ENCODE results near the gene COL5A3.

Gene COL5A3

GRCh38 chr19:10010939-10011338 lies 635 bp upstream of the COL5A3 start:
- no peak for DNase-seq (ENCODE audit: low spot score)

DNA sequence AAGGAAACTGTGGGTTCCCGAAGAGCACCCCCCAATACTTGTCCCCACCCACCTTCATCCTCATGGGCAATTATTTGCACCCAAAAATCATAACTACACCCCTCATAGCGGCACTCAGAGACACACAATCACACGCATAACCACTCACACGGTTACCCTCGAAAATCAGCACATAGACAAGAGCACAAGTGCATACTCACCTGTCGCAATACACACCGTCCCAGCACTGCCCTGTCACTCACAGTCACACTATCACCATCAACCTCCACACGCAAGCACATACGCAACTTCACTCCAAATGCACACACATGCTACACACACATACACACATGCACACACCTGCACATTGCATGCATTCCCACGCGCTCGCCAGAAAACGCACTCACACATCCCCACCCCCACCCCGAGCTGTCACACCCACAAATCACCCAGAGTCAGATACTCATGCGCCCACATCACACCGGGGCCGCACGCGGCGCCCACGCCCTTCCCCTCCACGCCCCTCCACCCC lies 535 bp downstream of the COL5A3 start:
- DNase-seq (ENCODE audit: low spot score): no peak

DNA sequence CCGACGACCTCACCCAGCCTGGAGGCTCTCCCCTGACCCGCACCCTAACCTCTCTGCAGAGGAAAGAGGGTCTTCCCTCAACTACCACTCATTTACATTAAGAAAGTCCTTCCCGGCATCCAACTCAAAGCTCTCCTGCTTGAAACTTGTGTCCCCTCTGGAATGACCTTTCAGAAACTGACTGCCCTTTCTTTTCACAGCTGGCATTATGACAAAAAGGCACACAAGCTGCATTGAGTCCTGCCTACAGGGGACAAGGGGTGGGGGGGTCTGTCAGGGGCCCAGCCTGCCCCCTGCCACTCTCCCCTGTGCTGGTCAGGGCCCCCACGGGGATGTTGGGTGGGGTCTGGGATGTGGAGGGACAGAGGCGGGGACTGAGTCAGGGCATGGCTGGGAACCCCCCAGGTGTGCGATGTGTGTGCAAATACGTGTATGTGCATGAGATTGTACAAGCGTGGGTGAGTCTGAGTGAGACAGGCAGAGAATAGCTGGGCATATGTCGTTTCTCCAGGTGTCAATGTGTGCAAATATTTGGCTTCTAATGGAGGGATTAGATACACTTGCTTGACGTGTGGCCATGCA lies 2.0 kb downstream of the COL5A3 start:
- DNase-seq (ENCODE audit: low spot score): no peak

DNA sequence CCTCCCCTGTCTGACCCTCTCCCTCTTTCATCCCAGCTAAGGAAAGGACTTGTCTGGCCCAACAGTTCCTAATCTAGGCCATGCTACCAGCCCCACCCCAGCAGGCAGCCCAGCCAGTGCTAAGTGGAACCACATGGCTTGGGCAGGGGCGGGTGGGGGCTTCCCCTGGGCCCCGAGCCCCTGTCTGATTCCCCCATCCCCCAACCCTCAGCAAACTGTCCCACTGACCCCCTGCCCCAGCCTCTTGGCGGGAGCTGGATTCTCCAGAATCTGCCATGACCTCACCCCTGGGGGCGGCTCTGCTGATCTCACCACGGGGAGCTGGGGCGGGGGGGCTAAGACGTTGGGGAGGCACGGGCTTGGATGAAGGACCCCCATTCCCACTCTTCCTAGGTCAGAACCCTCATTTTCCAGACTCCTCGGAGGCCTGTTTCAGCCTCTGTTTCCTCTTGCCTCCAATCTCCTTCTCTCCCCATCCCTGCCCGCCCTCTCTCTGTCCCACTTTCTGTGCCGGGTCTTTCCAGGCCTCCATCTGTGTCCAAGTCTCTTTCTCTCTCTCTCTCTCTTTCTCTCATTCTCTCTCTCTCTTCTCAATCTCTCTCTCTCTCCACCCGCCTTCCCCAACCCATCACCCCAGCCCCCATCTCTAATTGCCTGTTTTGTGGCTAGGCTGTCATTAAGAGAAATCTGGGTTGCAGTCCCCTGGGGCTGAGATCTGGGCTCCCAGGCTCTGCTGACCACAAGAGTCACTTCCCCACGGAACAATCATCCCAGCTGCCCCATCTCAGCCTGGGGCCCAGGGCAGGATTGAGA lies 2.7 kb downstream of the COL5A3 start:
- DNase-seq (ENCODE audit: low spot score): peak; percentile 9

GRCh38 chr19:10006752-10007323 lies 3.5 kb downstream of the COL5A3 start:
- DNase-seq (ENCODE audit: low spot score): no peak

- DNase-seq (ENCODE audit: low spot score): peak; percentile 34
These were observed 4.0 kb downstream of the COL5A3 start for GRCh38 chr19:10006335-10006708.

GRCh38 chr19:10005632-10006334 lies 4.5 kb downstream of the COL5A3 start:
- DNase-seq (ENCODE audit: low spot score): no peak

GRCh38 chr19:10004617-10005016 lies 5.7 kb downstream of the COL5A3 start:
- no peak for DNase-seq (ENCODE audit: low spot score)

DNA sequence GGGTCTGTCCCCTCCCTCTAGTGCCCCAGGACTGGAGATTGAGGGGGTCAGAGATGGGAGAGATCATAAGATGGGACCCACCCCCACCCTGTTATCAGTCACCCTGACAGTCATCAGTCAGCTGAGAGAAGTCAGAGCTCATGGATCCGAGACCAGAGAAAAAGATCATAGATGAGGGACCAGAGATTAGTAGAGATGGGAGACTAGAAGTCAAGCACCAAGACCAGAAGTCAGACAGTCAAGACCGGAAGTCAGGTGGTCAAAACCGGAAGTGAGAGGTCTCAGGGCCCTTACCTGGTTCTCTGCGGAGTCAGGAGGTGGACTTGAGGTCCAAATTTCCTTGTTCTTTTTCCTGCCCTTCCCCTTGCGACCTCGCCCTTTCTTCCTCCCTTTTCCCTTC lies 7.0 kb downstream of the COL5A3 start:
- DNase-seq (ENCODE audit: low spot score): no peak

GRCh38 chr19:10001899-10002298 lies 8.4 kb downstream of the COL5A3 start:
- no peak for DNase-seq (ENCODE audit: low spot score)

- peak; percentile 64 for DNase-seq (ENCODE audit: low spot score)
These were observed 10.0 kb downstream of the COL5A3 start for GRCh38 chr19:10000171-10000826.

DNA sequence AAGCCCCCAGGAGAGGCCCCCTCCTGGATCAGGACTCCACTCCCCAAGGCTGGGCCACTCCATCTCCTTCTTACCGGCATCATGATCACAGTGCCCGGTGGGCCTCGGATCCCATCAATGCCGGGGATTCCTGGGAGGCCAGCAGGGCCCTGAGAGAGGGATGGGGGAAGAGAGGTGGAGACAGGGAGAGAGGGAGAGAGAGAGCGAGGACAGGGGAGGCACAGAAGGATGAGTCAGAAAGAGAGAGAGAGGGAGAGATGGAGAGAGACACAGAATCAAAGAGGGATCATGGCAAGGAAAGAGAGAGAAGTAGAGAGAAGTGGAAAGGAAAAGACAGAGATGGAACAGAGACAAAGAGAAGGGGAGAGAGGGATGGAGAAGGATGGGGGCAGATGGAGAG lies 13.8 kb downstream of the COL5A3 start:
- no peak for DNase-seq (ENCODE audit: low spot score)

DNA sequence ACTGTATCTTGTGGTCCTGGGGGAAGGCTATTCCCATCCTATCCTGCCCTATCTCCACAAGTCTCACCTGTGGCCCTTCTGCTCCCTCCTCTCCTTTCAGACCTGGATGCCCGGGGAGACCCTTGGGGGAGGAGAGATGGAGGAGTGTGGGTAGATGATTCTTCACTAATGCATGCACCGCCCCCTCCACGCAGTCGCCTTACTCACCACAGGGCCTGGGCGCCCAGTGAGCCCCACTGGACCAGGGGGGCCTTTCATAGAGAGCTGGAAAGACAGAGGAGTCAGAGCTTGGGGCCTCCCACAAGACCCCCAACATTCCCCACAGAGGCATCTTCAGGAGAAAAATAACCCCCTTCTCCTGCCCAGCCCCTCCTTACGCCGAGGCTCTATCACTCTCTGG lies 14.3 kb downstream of the COL5A3 start:
- no peak for DNase-seq (ENCODE audit: low spot score)

- DNase-seq (ENCODE audit: low spot score): peak; percentile 25
These were observed 15.2 kb downstream of the COL5A3 start for GRCh38 chr19:9995084-9995483.

GRCh38 chr19:9991425-9992191 lies 18.7 kb downstream of the COL5A3 start:
- no peak for DNase-seq (ENCODE audit: low spot score)

GRCh38 chr19:9989504-9989903 lies 20.8 kb downstream of the COL5A3 start:
- DNase-seq (ENCODE audit: low spot score): no peak

DNA sequence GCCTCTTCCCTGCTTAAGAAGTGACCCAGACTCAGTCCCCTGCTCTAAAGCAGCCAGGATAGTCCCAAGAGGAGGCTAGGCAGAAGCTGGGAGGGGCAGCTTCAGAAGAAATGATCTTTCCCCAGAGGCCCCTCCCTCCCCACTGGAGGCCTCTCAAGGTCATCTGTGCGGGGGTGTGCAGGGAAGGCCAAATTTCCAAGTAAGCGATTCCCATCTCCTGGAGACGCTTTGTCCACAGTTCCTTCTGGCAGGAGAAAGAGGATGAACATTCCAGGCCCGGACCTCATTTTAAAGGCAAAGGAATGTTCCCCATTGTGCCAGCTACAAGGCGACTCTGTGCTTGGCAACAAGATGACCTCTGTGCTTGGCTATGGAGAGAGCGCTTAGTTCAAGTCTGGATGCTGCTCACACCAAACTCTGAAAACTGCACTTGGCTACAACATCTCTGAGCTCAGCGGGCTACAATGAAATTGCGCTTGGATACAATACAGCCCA lies 23.5 kb downstream of the COL5A3 start:
- DNase-seq (ENCODE audit: low spot score): peak; percentile 77

DNA sequence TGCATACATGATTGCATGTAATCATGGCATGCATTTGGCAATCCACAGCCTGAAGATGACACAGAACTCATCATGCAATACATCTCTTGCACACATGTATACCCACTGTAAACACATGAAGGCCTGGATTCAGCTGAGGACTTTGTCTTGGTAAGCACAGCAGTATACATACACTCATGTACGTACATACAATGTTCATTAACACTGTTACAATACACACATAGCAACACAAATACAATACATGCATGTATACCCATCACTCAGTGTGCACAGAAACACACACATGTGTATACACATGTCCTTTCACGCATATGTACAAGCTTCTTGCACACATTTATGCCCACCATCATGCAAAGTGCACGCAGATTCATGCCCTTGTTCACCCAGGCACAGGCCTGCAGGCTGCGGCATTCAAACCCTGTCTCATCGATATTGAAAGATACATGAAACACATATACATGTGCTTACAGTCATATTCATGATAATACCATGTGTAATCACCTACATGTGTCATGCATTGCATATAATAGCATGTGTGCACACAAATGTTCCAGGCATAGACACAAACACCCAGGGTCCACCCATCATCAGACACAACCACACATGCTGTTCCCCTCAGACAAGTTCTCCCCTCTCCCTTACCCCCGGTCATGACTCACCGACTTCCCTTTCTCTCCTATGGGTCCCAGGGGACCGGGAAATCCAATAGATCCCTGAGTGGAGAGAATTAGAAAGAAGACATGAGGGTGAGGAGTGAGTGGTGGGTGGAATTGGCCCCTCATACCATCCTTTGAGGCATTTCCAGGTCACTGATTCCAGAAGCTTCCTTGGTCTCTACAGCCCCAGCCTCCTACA lies 28.7 kb downstream of the COL5A3 start:
- no peak for DNase-seq (ENCODE audit: low spot score)

DNA sequence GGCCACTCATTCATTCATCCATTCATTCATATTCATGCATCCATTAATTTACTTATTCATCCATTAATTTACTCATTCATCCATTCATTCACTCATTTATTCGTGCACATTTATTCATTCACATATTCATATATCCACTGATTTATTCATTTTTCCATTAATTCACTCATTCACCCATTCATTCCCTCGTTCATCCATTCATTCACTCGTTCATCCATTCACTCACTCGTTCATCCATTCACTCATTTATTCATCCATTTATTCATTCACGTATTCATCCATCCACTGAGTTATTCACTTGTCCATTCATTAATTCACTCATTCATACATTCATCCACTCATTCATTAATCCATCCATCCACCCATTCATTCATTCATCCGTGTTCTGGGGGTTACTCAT lies 38.2 kb downstream of the COL5A3 start:
- no peak for DNase-seq (ENCODE audit: low spot score)

Measured in pons (tissue), 1 donor.